GM23248 (cell line): Measurements from ENCODE around the gene CPNE4.

ENCODE experiments used
- EZH2 ChIP-seq: fragments of 200-600 bp; sonication (generic); IDR thresholded peaks from 2 replicates; pipeline ENCODE4 v1.6.1; 2018; ENCODE audit warnings: antibody characterized with exemption, mild to moderate bottlenecking; ENCODE audit not compliant: insufficient read depth, poor library complexity, severe bottlenecking
- EZH2phosphoT487 ChIP-seq: fragments of 200-600 bp; sonication (generic); IDR thresholded peaks from 2 replicates; pipeline ENCODE4 v1.6.1; 2018; ENCODE audit warnings: antibody characterized with exemption, moderate library complexity, mild to moderate bottlenecking, low read depth; ENCODE audit not compliant: insufficient read depth

DNA sequence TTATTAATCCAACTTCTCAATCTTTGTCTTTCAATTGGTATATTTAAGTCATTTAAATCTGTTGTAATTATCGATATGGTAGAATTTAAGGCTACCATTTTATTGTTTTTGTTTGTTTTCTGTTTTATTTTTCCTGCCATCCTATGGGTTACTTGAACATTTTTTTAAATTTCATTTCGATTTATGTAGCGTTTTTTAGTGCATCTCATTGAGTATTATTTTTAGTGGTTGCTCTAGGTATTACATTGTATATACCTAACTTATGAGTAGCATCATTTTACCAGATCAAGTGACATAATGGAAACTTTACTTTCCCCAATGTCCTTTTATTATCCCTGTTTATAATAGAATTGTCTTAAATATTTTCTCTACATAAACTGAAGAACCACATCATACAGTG, 284.6 kb downstream of the CPNE4 start:
- TF ChIP-seq EZH2: no peak
- no peak for TF ChIP-seq EZH2phosphoT487
